COR-L47 (cell line): ENCODE data around the gene GIPR.
"Not testable (repeated sequence)": the region's sequence is repeated elsewhere in the genome, so short reads cannot be mapped to it uniquely, and the experiment has no call there.

Source experiments
- DNase-seq: peaks from one replicate; lab custom pipeline; 2025; lab: John Stamatoyannopoulos, UW

The GIPR gene, protein sequence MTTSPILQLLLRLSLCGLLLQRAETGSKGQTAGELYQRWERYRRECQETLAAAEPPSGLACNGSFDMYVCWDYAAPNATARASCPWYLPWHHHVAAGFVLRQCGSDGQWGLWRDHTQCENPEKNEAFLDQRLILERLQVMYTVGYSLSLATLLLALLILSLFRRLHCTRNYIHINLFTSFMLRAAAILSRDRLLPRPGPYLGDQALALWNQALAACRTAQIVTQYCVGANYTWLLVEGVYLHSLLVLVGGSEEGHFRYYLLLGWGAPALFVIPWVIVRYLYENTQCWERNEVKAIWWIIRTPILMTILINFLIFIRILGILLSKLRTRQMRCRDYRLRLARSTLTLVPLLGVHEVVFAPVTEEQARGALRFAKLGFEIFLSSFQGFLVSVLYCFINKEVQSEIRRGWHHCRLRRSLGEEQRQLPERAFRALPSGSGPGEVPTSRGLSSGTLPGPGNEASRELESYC

GRCh38 chr19:45667620-45668341 lies at the start of gene GIPR:
Gene GIPR (plus strand): TSS chr19:45668221. CDS start chr19:45669521, 1,300 bp downstream.
- DNase-seq, result no peak

- DNase-seq, result no peak
These were observed 46.6 kb upstream of the GIPR start for GRCh38 chr19:45621389-45621788.

GRCh38 chr19:45621976-45622503 lies 46.0 kb upstream of the GIPR start:
- no peak for DNase-seq

DNA sequence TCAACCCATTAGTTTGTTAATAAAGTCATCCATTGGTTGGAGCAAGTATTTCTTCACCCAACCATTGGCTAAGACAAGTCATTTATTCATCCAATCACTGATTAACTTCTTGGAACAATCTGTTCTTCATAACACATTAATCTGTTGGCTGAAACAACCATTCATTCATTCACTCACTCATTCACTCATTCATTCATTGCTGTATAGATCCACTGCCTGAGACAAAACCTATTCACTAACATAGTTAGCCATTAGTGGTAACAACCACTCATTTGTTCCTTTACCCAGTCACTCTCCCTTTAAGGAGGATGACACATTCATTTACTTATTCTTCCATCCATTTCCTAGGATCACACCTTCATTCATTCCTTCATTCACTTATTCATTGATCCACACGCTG lies 44.0 kb upstream of the GIPR start:
- DNase-seq, result no peak

- DNase-seq, result not testable (repeated sequence)
These were observed 39.8 kb upstream of the GIPR start for GRCh38 chr19:45628219-45628618.

DNA sequence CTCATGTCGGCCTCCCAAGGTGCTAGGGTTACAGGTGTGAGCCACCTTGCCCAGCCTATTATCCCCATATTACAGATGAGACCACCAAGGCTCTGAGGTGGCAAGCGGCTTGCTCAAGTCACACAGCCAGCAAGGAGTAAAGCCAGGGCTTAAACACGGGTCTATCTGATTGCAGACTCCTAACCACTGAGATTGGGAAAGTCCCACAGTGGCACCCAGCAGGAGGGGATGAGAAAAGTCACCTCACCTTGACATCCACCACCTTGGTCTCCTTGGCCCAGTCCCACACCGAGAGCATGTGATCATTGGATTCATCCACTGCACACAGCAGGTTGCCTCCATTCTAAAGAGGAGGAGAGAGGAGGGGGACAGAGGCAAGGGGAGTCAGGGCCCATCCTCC lies 38.3 kb upstream of the GIPR start:
- no peak for DNase-seq

GRCh38 chr19:45630463-45630862 lies 37.6 kb upstream of the GIPR start:
- no peak for DNase-seq

- no peak for DNase-seq
These were observed 35.4 kb upstream of the GIPR start for GRCh38 chr19:45632468-45633196.

DNA sequence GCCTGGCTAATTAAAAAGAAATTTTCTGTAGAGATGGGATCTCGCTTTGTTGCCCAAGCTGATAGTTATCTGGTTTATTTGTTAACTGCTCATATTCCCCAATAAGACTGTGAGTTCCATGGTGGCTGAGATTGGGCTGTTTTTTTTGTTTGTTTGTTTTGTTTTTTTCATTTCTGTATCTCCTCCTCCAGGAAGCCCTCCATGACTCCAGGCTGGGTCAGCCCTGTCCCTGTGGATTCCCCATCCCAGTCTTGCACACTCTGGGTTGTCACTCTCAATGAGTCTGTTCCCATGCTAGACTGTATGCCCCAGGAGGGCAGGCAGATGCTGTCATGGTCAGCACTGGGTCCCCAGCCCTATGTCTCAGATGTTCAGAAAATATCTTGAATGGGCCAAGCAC lies 31.7 kb upstream of the GIPR start:
- no peak for DNase-seq

- no peak for DNase-seq
These were observed 31.1 kb upstream of the GIPR start for GRCh38 chr19:45636902-45637301.

GRCh38 chr19:45637890-45638667 lies 29.9 kb upstream of the GIPR start:
- no peak for DNase-seq

DNA sequence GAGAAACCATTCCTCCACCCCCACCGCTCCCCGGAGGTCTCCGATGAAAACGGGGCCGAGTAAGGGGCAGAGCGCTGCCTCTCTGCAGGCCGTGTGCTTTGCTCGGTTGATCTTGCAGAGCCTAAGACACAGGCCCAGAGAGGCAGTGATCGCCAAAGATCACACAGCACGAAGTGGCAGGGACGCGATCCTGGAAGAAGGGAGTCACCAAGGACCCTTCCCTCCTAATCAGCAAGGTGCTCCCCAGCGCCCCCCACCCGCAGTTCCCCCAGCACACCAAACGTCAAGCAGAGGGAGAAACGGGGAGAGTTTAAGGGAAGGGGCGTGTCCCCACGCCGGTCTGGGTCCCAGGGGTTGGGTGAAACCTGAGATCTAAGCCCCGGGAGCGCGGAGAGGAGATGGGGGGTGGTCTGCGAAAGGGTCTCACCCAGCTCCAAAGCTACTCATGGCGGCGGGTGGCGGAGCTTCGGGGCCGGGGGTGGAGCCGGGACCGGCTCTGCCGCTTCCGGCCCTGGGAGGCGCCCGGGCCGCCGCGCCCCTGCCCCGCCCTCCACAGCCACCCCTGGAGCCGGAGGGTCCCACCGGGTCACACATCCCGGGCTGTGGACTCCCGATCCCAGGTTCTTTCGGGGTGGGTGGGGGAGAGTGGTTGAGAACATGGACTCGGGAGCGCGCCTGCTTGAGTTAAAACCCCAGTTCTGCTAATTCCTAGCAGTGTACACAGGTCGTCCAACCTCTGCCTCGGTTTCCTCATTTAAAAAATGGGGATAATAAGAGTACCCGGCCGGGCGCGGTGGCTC lies 28.9 kb upstream of the GIPR start, which contains the start of gene EML2:
Gene EML2, minus strand, starts transcription at position 468 of the 800 bp plus-strand sequence. Its CDS starts 21 bp downstream, at position 447.
- DNase-seq, result peak; percentile 36

DNA sequence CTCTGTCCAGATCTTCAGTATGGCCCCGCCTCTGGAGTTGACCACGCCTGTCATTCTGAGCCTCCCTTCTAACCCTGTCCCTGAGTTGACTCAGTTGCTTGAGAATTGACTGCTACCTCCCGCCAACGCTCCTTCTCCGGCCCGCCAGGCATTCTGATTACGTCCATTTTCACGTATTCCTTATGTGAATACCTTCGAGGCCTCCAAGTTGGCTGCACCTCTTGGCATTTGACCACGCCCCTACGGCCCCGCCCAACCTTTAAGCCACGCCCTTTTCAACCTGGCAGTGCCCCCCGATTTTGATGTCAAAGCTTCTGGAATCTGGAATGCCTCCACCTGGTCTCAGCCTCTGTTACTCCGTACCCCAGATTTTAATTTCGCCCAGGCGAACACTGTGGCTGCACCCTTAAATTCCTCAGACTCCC lies 27.2 kb upstream of the GIPR start:
- DNase-seq, result no peak

DNA sequence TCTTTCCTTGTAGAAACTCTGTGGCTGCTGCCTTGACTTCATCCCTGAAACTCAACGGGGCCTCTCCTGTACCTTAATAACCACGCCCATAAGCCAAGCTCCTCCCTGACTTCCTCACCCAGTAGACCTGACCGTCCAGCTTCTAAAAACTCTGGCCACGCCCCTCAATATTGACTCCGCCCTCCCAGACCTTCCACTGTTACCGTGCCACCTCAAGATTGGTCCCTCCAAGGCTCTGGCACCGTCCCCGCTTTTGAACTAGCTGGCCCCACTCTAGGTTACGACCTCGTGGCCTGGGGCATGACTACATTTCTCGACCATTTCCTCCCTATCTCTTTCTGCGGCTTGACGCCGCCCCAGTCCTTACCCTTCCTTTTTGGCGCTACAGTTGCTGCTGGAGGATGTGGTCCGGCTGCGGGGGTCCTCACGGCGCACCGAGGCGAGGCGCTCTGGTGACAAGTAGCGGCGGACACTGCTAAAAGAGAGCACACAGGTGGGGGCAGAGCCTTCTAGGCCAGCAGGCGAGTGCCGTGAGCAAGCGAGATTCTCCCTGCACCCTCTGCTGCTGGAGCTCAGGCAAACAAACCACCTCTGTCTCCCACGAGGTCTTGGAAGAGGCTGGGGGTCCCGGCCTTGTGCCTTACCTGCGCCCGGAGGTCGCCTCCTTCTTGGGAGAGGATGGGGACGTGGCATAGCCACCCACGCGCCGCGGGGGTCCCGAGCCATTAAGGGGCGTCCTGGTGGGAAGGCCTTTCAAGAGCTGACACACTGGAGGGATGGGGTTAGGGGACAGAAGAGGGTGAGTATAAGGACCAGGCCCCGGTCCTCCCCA lies 26.5 kb upstream of the GIPR start:
- peak; percentile 22 for DNase-seq

- peak; percentile 62 for DNase-seq
These were observed 24.7 kb upstream of the GIPR start for GRCh38 chr19:45643024-45643926.

DNA sequence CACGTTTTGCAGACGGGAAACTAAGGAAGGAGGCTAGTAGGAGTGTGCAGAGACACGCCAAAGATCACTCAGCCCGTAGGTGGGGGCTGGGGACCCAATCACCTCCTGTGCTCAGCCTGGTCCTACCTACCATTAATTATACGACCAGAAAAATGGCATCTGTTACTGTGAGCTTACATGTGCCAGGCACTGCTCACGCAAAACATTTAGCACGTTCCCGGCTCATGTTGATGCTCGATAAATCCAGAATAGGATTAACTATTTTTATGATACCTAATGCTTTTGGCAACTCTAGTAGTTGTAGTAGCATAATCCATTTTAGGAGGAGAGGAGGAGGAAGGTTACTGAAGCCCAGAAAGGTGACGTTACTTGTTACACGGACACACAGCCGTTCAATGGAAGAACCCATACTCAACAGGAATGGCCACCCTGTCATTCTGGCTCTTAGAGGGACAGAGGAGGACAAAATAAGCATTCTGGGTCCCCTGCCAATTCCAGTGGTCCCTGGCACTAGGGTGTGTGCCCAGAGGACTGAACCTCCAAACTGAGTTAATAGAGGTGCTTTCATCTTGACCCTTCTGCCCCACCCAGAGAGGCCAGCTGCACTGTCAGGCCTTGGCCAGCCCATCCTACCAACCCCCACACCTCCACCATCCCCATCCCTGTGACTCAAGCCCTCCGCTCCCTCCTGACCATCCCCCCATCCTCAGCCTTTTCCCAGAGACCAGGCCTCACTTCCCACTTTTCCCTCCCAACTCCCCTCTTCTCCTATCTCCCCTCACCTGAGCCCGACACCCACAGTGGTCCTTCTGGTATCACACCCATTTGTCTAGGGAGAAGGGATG lies 23.9 kb upstream of the GIPR start:
- no peak for DNase-seq

- no peak for DNase-seq
These were observed 22.9 kb upstream of the GIPR start for GRCh38 chr19:45645068-45645630.
